Dedifferentiated amniotic fluid mesenchymal stem cell (primary cell): ENCODE data around the gene NUP93.
"Not testable (repeated sequence)": the region's sequence is repeated elsewhere in the genome, so short reads cannot be mapped to it uniquely, and the experiment has no call there.

Experiments
- DNase-seq: peaks from one replicate; pipeline ENCODE4 v3.0.0-alpha.2; 2016; ENCODE audit errors: extremely low spot score

Gene NUP93

DNA sequence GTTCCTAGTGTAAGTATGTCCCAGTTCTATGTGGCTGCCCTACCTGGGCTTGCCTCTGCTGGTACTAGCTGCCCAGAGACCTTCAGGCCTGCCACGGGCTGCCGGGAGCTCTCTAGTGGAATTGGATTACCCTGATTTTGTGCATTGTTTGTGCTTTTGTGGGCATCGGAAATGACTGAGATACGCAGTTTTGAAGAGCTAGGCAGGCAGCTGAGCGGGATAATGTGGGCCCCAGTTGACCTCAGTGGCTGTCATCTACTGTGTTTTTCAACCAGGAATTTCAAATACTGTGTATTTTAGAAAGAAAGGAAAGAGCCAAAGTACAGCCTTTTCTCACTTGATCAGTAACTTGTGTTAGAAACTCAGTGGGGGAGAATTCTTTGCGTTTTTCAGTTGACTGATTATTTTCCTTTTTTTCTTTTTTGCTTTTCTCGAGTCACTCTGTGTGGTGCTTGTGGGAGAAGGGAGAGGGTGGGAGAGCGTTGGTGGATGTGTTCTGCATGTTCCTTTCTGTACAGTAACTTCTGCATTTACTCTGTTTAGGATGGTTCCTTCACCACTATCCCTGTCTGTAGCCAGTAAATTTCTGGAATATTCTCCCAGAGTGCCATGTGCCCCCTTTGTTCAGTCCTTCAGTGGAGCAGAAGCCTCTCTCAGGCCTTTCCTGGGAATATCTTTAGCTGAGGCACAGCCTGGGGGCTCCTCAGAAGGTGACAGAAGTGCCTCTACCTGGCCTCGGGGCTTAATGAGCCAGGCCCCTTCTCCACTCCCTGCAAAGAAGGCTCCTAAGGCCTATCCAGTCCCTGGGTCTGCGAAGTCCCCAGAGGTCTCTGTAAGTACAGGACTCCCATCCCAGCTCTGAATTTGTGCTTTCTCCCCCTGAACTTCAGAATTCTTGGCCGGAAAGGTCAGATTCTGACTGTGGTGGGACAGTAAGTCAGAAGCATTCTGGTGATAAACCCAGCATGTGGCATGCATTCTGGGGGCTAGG is 120.1 kb downstream of the NUP93 start:
- DNase-seq, result peak; percentile 16

DNA sequence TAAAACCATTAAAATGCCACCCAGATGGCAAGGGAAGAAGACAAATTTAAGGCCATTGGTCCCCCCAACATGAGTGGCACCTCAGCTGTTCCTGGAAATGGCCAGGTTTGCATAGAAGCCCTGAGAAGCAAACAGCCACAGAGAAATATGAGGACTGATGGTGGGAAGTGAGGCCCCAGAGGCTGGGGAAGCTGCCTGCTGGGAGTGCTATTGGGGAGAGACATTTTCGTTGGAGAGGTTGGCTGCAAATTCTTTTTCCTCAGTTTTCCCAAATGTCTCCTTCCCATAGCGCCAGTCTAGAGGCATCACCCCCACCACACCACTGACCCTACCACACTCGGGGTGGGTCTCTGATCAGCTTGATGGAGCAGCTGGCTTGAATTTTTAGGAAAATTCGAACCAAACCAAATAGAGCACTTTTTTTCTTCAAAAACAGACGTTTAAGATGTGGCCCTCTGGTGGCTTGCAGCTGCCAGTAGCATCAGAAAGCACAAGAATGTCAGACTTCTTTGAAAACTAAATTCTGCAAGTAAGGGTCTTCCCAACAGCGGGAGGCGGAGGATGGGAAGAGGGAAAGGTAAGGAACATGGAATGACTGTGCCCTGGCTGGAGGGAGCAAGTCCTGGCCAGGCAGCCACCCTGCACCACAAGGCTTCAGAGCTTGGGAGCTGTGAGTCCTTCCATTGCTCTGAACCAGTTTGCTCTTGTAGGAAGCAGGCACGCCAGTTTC is 121.9 kb downstream of the NUP93 start:
- DNase-seq, result peak; percentile 29

DNA sequence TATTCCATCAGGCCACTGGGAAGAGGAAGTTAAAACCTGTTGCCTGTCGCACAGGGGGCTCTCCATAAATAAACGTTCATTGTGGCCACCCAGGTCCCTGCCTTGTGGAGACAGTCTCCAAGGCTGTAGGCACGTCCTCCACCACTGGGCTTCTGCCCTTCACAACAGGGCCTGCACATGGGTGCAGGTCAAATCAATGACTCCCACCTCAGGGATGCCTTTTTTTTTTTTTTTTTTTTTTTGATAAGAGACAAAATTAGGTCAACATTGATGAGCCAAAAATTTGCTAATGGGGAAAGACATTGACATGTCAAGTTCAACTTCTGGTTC is 122.4 kb downstream of the NUP93 start:
- DNase-seq, result no peak

DNA sequence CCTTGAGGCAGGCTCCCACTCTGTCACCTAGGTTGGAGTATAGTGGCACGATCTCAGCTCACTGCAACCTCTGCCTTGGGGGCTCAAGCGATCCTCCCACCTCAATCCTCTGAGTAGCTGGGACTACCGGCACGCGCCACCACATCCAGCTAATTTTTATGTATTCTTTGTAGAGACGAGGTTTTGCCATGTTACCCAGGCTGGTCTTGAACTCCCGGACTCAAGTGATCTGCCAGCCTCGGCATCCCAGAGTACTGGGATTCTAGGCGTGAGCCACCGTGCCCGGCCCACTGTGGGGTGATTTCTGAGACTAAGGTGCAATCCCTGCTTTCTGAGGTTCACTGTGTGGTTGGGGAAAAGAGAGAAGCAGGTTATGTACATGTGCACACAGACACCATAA is 123.0 kb downstream of the NUP93 start:
- DNase-seq, result no peak

DNA sequence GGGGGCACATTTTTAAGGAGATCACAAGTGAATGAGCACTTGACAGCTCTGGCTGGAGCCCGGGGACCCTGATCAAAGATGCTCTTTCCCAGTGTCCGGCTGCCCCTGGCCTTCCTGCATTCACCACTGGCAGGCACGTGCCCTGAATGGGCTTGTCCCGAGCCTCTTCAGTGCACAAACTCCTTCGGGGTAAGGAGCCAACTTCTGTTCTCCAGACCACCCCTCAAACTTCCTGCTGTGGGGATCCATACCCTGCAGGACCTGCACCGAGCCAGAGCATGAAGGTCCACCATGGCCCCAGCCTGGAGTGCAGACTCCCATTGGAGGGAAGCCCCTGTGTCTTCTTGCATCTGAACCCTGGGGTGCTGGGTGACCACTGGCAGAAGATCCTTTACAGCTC is 125.3 kb downstream of the NUP93 start:
- no peak for DNase-seq

DNA sequence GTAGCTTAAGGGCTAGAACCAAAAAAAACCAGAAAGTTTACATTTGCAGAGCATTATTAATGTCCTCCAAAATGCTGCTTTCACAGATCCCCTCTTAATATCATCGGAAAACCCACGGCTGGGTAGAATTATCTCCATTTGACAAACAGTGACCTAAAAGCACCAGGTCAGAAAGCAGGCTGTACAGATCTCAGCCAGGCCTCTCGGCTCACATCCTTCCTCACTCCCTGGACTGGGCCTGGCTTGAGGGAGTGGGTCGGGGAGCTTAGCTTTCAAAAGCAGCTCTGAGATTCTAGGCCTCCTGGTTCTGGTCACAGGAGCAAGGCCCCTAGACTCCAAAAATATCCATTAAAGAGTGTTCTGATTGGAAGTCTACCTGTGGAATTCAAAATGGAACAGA is 126.0 kb downstream of the NUP93 start:
- no peak for DNase-seq

DNA sequence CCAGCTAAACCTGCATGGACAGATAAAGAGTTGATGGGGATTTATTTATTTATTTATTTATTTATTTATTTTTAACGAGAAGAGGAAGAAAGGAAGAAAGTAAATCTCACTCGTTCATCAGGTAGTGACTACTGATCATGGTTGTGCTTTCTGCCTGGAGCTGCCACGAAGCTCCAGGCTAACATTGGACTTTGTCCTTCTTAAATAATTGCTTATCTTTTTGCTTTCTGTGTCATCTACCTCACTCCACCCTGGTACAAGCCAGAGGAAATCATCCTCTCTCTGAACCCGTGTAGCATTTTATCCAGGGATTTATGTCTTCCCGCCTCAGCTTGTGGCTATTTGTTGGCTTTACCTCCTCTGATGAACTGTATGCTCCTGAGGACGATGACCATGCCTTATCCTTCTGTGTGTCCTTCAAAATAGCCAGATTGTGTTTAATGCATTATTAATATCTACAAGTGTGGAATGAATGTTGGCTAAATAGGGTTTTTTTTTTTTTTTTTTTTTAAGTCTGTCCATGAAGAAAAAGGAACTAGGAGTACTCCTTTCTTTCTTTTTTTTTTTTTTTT is 127.0 kb downstream of the NUP93 start:
- DNase-seq, result no peak

DNA sequence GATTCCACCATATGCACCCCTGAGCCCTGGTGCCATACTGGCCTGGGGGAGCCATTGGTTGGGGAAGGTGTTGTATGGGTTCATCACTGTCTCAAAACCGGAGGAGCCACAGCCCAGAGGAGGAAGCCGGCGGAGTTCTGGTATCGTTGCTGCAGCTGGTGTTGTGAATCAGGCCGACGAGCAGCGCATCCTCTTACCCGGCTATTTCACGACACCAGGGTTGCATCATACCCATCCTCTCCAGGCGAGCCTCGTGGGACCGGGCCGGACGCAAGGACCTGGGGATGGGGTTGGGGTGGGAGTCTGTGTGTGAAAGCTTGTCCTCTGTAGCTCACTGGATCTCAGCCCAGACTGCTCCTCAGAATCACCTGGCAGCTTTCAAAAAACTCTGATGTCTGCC is 128.4 kb downstream of the NUP93 start:
- no peak for DNase-seq

DNA sequence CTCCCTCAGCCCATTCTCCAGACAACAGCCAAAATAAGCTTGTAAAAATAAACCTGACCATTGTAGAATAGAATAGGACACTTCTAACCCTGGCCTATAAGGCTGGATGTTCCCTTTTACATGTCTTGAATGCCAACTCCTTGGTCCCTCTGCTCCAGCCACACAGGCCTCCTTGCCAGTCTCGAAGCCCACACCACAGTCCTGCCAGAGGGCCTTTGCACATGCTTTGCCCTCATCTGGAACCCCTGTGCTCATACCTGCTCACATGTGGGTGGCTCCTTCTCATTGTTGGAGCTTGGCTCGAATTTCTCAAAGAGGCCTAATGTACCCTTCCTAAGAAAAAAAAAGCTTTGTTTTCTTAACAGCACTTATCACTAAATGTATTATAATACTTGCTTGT is 129.7 kb downstream of the NUP93 start:
- DNase-seq, result no peak

DNA sequence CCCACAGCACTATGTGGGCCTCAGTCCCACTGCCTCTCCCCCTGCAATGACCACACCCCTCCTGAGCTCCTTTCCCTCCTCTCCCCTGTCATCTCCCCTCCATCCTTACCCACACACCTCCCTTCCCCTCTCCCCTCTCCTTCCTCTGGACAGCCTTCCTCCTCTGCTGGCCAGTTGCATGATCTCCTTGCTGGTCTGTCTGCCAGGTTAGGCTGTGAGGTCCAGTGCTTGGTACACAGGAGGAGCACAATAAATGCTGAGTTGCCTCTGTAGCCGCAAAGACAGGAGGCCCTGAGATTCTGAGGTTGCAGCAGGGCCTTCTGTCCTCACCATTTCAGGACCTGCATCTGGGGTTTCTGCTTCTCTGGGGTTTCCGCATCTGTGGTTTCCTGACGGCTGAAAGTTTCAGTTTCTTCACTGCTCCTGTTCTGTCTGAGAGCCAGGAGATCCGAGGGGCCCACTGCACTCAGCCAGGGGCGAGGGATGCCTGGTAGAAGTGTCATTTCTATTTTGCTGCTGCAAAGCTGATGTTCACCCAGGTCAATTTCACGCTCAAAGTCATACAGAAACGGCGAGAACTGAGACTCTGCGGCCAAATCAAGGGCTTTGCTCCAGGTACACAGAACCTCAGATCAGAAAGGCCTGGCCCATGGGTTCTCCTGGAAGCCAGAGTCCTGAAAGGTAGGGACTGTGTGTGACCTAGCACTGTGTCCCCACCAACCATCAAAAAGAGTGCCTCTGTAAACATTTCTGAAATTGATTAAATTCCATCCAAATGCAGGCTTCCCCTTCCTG is 130.5 kb downstream of the NUP93 start:
- no peak for DNase-seq

DNA sequence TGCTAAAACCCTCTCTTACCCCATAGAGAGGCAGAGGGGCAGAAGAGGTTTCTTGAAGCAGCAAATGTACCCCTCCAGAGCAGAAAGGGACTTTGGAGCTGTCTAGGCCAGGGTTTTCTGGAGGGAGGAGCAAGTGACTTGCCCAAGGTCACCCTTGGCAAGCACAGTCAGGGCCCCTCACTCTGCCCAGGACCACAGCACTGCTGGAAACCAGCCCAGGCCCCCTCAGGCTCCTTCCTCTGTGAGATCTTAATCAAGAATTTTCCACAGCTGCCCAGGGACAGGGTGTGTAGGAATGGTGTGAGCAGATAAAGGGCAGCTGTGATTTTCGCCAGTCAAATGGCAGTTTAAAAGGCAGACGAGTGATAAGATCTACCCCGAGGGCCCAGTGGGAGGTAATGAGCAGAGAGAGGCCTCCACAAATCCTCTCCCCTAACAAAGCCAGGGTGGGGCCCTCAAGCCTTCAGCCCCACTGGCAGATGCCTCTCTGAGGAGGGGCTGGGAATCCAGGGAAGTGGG is 131.2 kb downstream of the NUP93 start:
- no peak for DNase-seq

DNA sequence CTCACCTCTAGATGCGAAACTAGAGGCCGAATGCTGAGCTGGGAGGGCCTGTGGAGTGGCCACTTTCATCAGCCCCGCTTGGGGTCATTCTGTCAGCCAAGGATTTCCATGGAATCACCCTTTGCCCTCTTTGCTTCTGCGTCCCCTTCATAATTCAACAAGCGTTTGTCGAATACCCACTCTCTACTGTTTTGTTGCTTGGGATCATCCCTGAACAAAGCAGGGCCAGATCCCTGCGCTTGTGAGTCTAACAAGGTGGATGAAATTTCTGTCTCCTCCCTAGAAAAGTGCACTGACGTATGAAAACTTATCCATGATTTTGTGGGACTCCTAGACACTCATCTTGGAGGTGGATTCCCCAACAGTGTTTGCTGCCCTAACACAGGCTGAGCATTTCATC is 131.8 kb downstream of the NUP93 start:
- no peak for DNase-seq

DNA sequence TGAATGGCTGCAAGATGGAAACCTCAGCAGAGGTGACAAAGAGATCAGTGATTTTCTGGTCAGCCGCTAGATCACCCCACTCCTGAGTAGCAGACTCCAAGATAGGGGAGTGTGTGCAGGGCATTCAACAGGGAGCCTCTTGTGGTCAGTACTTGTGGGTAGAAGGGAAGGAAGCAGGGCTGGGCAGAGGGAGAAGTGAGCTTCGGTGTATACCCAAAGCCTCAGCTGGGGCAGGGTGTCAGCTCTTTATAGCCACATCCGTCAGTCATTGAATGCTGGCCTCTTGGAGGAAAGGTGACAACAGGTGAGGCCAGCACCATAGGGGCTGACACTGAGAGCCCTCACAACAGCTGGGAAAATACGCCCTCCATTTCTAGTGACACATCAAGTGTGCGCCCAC is 132.8 kb downstream of the NUP93 start:
- no peak for DNase-seq

DNA sequence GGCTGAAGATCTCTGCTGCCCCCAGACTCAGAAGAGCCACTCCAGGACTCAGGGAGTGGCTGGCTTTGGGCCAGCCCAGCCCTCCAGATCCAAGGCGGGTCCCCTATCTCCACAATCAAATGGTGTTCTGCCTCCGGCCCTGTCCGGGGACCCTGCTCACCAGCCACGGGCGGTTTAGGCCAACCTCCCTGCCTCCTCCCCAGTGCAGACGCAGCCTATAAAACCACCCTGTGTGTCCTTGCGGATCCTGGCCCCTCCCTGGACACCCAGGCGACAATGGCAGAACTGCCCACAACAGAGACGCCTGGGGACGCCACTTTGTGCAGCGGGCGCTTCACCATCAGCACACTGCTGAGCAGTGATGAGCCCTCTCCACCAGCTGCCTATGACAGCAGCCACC is 135.0 kb downstream of the NUP93 start, which contains the start of gene SLC12A3:
Gene SLC12A3, plus strand, starts transcription at position 248 of the 400 bp plus-strand sequence. Its CDS starts 29 bp downstream, at position 277.
- DNase-seq, result no peak

DNA sequence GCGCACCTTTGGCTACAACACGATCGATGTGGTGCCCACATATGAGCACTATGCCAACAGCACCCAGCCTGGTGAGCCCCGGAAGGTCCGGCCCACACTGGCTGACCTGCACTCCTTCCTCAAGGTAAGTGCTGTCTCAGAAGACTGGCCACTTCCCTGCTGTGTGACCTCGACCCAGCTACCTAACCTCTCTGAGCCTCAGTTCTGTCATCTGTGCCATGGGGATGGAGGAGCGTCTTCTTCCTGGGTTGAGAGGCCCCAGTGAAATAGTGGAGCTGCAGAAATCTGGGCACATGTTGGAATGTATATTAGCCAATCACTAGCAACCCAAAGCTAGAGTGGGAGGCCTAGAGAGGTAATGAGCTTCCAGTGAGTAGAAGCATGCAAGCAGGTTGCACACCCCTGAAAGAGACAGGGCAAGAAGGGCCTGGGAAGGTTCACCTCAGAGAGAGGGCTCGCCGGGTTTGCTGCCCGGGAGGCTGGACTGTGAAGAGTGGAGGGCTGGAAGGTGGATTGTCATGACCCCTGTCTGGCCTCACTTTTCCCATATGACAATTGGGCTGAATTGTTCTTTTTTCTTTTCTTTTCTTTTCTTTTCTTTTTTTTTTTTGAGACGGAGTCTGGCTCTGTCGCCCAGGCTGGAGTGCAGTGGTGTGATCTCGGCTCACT is 135.6 kb downstream of the NUP93 start:
- no peak for DNase-seq

DNA sequence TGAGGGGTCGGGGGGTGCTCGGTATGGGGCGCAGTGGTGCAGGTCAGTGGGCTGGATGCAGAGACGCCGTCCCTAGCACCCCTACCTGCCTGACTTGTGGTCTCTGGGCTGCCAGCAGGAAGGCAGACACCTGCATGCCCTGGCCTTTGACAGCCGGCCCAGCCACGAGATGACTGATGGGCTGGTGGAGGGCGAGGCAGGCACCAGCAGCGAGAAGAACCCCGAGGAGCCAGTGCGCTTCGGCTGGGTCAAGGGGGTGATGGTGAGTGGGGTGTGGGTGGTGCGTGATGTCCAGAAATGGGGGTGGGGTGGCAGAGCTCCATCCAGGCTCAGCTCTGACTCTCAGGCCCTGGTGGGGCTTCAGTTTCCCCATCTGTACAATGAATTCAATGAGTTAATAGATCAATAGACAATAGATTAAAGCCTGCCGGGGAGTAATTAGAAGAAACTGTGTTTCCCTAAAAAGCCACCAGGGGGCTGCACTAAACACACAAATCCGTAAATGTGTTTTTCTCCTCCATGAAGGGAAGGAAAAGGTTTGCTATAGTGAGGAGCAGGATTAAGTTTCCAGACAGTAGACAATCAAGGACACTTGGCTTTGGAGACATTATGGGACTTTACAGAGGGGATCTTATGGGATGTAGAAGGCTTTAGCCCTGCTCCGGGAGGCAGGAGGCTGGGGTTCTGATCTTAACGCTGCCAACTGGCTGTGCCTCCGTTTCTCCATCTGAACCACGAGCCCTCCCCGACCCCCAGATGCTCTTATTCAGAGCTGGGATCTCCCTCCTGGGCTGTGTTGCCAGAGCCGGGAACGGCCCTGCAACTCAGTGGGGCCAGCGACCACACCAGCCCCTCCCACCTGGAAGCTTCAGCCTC is 137.3 kb downstream of the NUP93 start:
- DNase-seq, result peak; percentile 74

DNA sequence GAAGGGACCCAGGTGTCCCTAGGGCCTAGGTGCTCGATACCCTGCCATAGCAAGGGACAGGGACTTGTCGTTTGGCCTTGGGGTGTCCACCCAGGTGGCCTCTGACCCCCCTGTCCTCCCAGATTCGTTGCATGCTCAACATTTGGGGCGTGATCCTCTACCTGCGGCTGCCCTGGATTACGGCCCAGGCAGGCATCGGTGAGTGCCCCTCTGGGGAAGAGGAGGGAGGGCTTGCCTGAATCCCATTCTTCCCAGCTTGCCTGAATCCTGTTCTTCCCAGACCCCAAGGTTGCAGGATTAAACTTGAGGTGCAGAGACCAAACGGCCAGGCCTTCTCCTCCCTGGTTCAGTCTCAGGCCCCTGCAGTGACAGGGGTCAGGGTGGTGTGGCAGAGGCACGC is 138.2 kb downstream of the NUP93 start:
- DNase-seq, result no peak

DNA sequence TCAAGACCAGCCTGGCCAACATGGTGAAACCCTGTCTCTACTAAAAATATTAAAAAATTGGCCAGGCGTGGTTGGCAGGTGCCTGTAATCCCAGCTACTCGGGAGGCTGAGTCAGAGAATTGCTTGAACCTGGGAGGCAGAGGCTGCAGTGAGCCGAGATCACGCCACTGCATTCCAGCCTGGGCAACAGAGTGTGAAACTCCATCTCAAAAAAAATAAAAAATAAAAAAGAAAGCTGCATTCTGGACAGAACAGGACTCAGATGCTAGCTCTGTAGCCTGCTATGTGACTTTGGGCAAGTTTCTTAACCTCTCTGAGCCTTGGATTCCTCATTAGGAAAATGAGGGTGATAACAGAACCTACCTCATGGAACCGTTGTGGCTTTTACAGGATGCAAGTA is 138.8 kb downstream of the NUP93 start:
- not testable (repeated sequence) for DNase-seq

DNA sequence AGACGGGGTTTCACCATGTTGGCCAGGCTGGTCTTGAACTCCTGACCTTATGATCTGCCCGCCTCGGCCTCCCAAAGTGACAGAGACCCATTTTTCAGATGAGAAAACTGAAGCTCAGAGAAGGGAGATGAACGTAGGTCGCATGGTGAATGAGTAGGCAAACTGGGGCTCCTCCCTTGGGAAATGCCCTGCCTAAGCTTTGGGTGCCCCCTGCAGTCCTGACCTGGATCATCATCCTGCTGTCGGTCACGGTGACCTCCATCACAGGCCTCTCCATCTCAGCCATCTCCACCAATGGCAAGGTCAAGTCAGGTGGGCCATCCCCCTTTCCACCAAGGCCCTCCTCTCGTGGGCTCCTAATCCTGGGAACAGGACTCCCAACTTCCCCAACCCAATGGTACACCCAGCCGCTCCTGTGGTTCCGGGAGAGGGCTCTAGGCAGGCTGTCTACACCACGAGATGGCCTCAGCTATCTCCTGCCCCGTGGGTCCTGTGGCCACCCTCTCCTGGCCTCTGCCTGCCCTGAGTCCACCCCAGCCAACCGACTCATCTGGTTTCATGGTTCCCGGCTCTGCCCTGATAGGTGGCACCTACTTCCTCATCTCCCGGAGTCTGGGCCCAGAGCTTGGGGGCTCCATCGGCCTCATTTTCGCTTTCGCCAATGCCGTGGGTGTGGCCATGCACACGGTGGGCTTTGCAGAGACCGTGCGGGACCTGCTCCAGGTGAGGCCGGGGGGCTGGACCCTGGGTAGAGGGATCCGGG is 139.8 kb downstream of the NUP93 start:
- no peak for DNase-seq
